Measurements from ENCODE around the gene MGAT3.

DNA sequence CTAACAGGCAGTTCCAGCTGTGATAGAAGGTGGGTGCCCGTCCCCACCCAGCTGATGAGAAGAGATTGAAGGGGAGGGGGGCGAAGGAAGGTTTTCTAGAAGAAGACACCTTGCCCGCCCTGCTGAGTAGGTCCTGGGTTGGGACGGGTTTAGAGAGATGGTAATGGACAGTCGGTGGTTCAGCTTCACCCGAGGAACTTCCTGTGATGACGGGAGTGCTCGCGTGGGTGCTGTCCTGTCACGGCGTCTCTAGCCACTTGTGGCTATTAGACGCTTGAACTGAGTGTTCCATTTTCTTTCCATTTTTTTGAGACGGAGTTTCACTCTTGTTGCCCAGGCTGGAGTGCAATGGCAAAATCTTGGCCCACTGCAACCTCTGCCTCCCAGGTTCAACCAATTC lies 27.6 kb upstream of the MGAT3 start:
- no peak for TF ChIP-seq YY2 (tag by site-specific recombination; IDR thresholded peaks at IDR 0.05)
- TF ChIP-seq, protein P1, sequence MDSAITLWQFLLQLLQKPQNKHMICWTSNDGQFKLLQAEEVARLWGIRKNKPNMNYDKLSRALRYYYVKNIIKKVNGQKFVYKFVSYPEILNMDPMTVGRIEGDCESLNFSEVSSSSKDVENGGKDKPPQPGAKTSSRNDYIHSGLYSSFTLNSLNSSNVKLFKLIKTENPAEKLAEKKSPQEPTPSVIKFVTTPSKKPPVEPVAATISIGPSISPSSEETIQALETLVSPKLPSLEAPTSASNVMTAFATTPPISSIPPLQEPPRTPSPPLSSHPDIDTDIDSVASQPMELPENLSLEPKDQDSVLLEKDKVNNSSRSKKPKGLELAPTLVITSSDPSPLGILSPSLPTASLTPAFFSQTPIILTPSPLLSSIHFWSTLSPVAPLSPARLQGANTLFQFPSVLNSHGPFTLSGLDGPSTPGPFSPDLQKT (IDR thresholded peaks at IDR 0.05; ENCODE audit: borderline replicate concordance, low read depth, low read length) = no peak
- no peak for TF ChIP-seq BCL11A (tag by site-specific recombination; IDR thresholded peaks at IDR 0.05; ENCODE audit: low read depth)
- TF ChIP-seq, protein P2, sequence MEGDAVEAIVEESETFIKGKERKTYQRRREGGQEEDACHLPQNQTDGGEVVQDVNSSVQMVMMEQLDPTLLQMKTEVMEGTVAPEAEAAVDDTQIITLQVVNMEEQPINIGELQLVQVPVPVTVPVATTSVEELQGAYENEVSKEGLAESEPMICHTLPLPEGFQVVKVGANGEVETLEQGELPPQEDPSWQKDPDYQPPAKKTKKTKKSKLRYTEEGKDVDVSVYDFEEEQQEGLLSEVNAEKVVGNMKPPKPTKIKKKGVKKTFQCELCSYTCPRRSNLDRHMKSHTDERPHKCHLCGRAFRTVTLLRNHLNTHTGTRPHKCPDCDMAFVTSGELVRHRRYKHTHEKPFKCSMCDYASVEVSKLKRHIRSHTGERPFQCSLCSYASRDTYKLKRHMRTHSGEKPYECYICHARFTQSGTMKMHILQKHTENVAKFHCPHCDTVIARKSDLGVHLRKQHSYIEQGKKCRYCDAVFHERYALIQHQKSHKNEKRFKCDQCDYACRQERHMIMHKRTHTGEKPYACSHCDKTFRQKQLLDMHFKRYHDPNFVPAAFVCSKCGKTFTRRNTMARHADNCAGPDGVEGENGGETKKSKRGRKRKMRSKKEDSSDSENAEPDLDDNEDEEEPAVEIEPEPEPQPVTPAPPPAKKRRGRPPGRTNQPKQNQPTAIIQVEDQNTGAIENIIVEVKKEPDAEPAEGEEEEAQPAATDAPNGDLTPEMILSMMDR (tag by site-specific recombination; IDR thresholded peaks at IDR 0.05) = no peak
- TF ChIP-seq ZNF600 (tag by site-specific recombination; IDR thresholded peaks at IDR 0.05) = no peak
- no peak for TF ChIP-seq ZNF777 (tag by site-specific recombination; IDR thresholded peaks at IDR 0.05; ENCODE audit: borderline replicate concordance)
- TF ChIP-seq ZNF776 (tag by site-specific recombination; IDR thresholded peaks at IDR 0.05; ENCODE audit: borderline replicate concordance) = no peak
- TF ChIP-seq OSR2 (tag by site-specific recombination; IDR thresholded peaks at IDR 0.05) = no peak
- TF ChIP-seq, protein P3, sequence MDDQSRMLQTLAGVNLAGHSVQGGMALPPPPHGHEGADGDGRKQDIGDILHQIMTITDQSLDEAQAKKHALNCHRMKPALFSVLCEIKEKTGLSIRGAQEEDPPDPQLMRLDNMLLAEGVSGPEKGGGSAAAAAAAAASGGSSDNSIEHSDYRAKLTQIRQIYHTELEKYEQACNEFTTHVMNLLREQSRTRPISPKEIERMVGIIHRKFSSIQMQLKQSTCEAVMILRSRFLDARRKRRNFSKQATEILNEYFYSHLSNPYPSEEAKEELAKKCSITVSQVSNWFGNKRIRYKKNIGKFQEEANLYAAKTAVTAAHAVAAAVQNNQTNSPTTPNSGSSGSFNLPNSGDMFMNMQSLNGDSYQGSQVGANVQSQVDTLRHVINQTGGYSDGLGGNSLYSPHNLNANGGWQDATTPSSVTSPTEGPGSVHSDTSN (CRISPR knock-in tag; IDR thresholded peaks at IDR 0.05) = no peak
- TF ChIP-seq ZNF10 (tag by site-specific recombination; IDR thresholded peaks at IDR 0.05) = no peak
- TF ChIP-seq ZBTB8A (tag by site-specific recombination; IDR thresholded peaks at IDR 0.05) = no peak
- TF ChIP-seq ZNF23 (tag by site-specific recombination; IDR thresholded peaks at IDR 0.05; ENCODE audit: borderline replicate concordance) = no peak
